Testis (tissue), 3 donors: ENCODE data around the gene RPL31. TPM values are rescaled to one million over a fixed set of nuclear protein-coding genes. Genes with fewer than 3 reads are reported as not detected.

Experiments used
- DNase-seq: peaks from one replicate; pipeline ENCODE4 v3.0.0-alpha.2; 2019
- H3K27ac ChIP-seq, 2 donors: fragments of 200-600 bp; sonication (generic); one replicate each; pipeline ENCODE4 v1.5.1; 2019
- H3K27me3 ChIP-seq: fragments of 200-600 bp; sonication (generic); one replicate; pipeline ENCODE4 v1.5.1; 2019
- H3K36me3 ChIP-seq: fragments of 200-600 bp; sonication (generic); one replicate; pipeline ENCODE4 v1.5.1; 2017; ENCODE audit warnings: low read depth; ENCODE audit errors: missing control alignments
- H3K4me1 ChIP-seq: fragments of 200-600 bp; sonication (generic); one replicate; pipeline ENCODE4 v1.5.1; 2019
- H3K4me3 ChIP-seq, 2 donors: fragments of 200-600 bp; sonication (generic); one replicate each; pipeline ENCODE4 v1.5.1; 2017 to 2019
- H3K9me3 ChIP-seq: fragments of 200-600 bp; sonication (generic); one replicate; pipeline ENCODE4 v1.5.1; 2017
- CTCF ChIP-seq, 3 experiments: fragments of 450-650 bp in 2 of 3; fragments of 200-600 bp in 1 of 3; sonication (generic) in 1 of 3; IDR thresholded peaks; one replicate each; pipeline ENCODE4 v1.5.1; 2016 to 2019; ENCODE audit warnings: antibody characterized with exemption in 3 of 3, mild to moderate bottlenecking in 2 of 3, moderate library complexity in 1 of 3
- POLR2A ChIP-seq: fragments of 450-650 bp; IDR thresholded peaks from one replicate; pipeline ENCODE4 v1.6.1; 2017; ENCODE audit warnings: antibody characterized with exemption, mild to moderate bottlenecking, moderate library complexity
- WGBS, 2 donors: methylation state at CpG; one replicate each; pipeline ENCODE4 v1.1.5; 2018; 5-methylcytosine and 5-hydroxymethylcytosine counted together
- intact Hi-C: fragments of 100-400 bp; cut with DNase I; formaldehyde crosslinking; loops from one replicate; pipeline ENCODE4 v1.15.1; 2023; ENCODE audit warnings: low total_unique reads
- polyA plus RNA-seq: library from polyadenylated mRNA; stranded (reverse); fragments of 350-450 nt; fragmentation: Illumina TruSeq; extraction: RNeasy Lipid Tissue Mini Kit (QIAGEN cat#74804); gene quantifications from one replicate; pipeline ENCODE4 v1.2.3, GENCODE V29; 2014; ENCODE audit warnings: low read depth, low replicate concordance; ENCODE audit not compliant: insufficient read depth
- total RNA-seq, 2 donors: library from RNA; depleted of rRNA; stranded (reverse); fragments of >200 nt; gene quantifications; one replicate each; pipeline ENCODE4 v1.2.3, GENCODE V29; 2016

The RPL31 gene
- total and polyA plus RNA-seq, 3 donors from 2014 or later: 404 to 1,643 (median 715) TPM

GRCh38 chr2:101023327-101024107, 21.4 kb downstream of the RPL31 start:
- TF ChIP-seq CTCF (IDR thresholded peaks at IDR 0.05): no peak
- TF ChIP-seq POLR2A: no peak
- 93 to 97% methylated on average over 6 of the region's 6 CpGs for WGBS, 2 donors
- Histone ChIP-seq H3K4me1 (no peaks in the 10 kb centered on the region), H3K4me3 (no peak overlapping the region), H3K27me3 (no peaks in the 10 kb centered on the region), H3K9me3 (no peaks in the 10 kb centered on the region), H3K36me3 (no peaks in the 10 kb centered on the region), H3K27ac (no peak overlapping the region)
- no peak for DNase-seq
- intact Hi-C loops: no loop called here

GRCh38 chr2:101025561-101025960, 23.5 kb downstream of the RPL31 start:
- DNase-seq: no peak
- H3K36me3 ChIP-seq: no peaks in the 10 kb centered on the region
- no peaks in the 10 kb centered on the region for H3K27me3 ChIP-seq
- H3K27ac ChIP-seq: no peak overlapping the region
- WGBS, 2 donors: 86 to 88% methylated on average over 6 of the region's 6 CpGs
- H3K9me3 ChIP-seq: no peaks in the 10 kb centered on the region
- intact Hi-C loops: no loop called here
- TF ChIP-seq POLR2A: no peak
- no peak for TF ChIP-seq CTCF (IDR thresholded peaks at IDR 0.05)
- no peaks in the 10 kb centered on the region for H3K4me1 ChIP-seq
- H3K4me3 ChIP-seq: no peak overlapping the region

GRCh38 chr2:101026253-101026701, 24.2 kb downstream of the RPL31 start:
- Histone ChIP-seq H3K36me3 (no peaks in the 10 kb centered on the region), H3K4me1 (no peaks in the 10 kb centered on the region), H3K4me3 (no peak overlapping the region), H3K9me3 (no peaks in the 10 kb centered on the region), H3K27me3 (no peaks in the 10 kb centered on the region), H3K27ac (peak overlapping the region in 1 of 2 donors; percentile 5)
- WGBS, 2 donors: 59 to 69% methylated on average over 7 to 9 of the region's 9 CpGs
- DNase-seq: no peak
- intact Hi-C loops: no loop called here
- no peak for TF ChIP-seq CTCF (IDR thresholded peaks at IDR 0.05)
- no peak for TF ChIP-seq POLR2A

- H3K27ac ChIP-seq: no peak overlapping the region
- no peaks in the 10 kb centered on the region for H3K27me3 ChIP-seq
- no peaks in the 10 kb centered on the region for H3K9me3 ChIP-seq
- TF ChIP-seq CTCF (IDR thresholded peaks at IDR 0.05) (no peak), POLR2A (no peak)
- no peak for DNase-seq
- intact Hi-C loops: no loop called here
- H3K4me1 ChIP-seq: no peaks in the 10 kb centered on the region
- H3K36me3 ChIP-seq: no peaks in the 10 kb centered on the region
- no peak overlapping the region for H3K4me3 ChIP-seq
- 87 to 92% methylated on average over 13 to 15 of the region's 15 CpGs for WGBS, 2 donors
These were observed 24.9 kb downstream of the RPL31 start for GRCh38 chr2:101026923-101027469.
